Measurements from ENCODE around the gene AGBL4.

Gene AGBL4

GRCh38 chr1:48923116-48923515 lies 1100.6 kb downstream of the AGBL4 start:
- H3K9me3 ChIP-seq (ENCODE audit: control insufficient read depth, low read length): no peaks in the 10 kb centered on the region
- no peak overlapping the region for H2BK15ac ChIP-seq (ENCODE audit: low read depth, poor library complexity, severe bottlenecking)
- no peak overlapping the region for H3K18ac ChIP-seq (ENCODE audit: low read depth in 1 of 2, low read length in 2 of 2)
- H3K23ac ChIP-seq (ENCODE audit: low read length in 2 of 2): no peak overlapping the region
- no peak overlapping the region for H4K91ac ChIP-seq (ENCODE audit: low read length)
- no peak overlapping the region for H3K14ac ChIP-seq (ENCODE audit: low read length in 2 of 2)
- H3K9ac ChIP-seq (ENCODE audit: low read length): no peak overlapping the region
- no peaks in the 10 kb centered on the region for H3K79me1 ChIP-seq (replicated peaks; ENCODE audit: low read length, poor library complexity, severe bottlenecking)
- no peaks in the 10 kb centered on the region for H3K27me3 ChIP-seq (ENCODE audit: control insufficient read depth in 1 of 2, insufficient read depth in 1 of 2, low read length in 2 of 2)
- no peaks in the 10 kb centered on the region for H3K4me1 ChIP-seq (ENCODE audit: control insufficient read depth, insufficient read depth, low read depth, low read length)
- H2BK5ac ChIP-seq (ENCODE audit: low read depth, low read length, poor library complexity, severe bottlenecking): no peak overlapping the region
- H3K4me2 ChIP-seq (ENCODE audit: low read length, poor library complexity, severe bottlenecking): no peak overlapping the region
- H2BK12ac ChIP-seq (ENCODE audit: low read length in 2 of 2): no peak overlapping the region
- 83% methylated on average over 1 of the region's 1 CpG for WGBS
- no peak overlapping the region for H3K4me3 ChIP-seq (ENCODE audit: insufficient read depth in 1 of 2, low read depth in 1 of 2, low read length in 2 of 2)
- H3K36me3 ChIP-seq (ENCODE audit: control insufficient read depth in 1 of 2, insufficient read depth in 2 of 2, low read depth in 1 of 2, low read length in 2 of 2): no peaks in the 10 kb centered on the region
- no peak overlapping the region for H3K4ac ChIP-seq (ENCODE audit: low read depth in 1 of 2, low read length in 2 of 2)
- H4K8ac ChIP-seq (ENCODE audit: low read length): no peak overlapping the region
- H3K27ac ChIP-seq (ENCODE audit: low read length, poor library complexity, severe bottlenecking): no peak overlapping the region
- no peak overlapping the region for H2AFZ ChIP-seq (ENCODE audit: low read depth, low read length)
- no peak overlapping the region for H2AK5ac ChIP-seq (ENCODE audit: low read length, severe bottlenecking)
- no peak for DNase-seq
- H2BK120ac ChIP-seq (ENCODE audit: low read depth, low read length): no peak overlapping the region

GRCh38 chr1:48920851-48921250 lies 1102.9 kb downstream of the AGBL4 start:
- Histone ChIP-seq H2AK5ac (ENCODE audit: low read length, severe bottlenecking) (no peak overlapping the region), H2BK15ac (ENCODE audit: low read depth, poor library complexity, severe bottlenecking) (no peak overlapping the region), H3K27me3 (ENCODE audit: control insufficient read depth in 1 of 2, insufficient read depth in 1 of 2, low read length in 2 of 2) (no peaks in the 10 kb centered on the region), H4K8ac (ENCODE audit: low read length) (no peak overlapping the region), H3K27ac (ENCODE audit: low read length, poor library complexity, severe bottlenecking) (no peak overlapping the region), H4K91ac (ENCODE audit: low read length) (no peak overlapping the region), H2BK5ac (ENCODE audit: low read depth, low read length, poor library complexity, severe bottlenecking) (no peak overlapping the region), H3K4me3 (ENCODE audit: insufficient read depth in 1 of 2, low read depth in 1 of 2, low read length in 2 of 2) (no peak overlapping the region), H3K79me1 (replicated peaks; ENCODE audit: low read length, poor library complexity, severe bottlenecking) (no peaks in the 10 kb centered on the region), H3K4me1 (ENCODE audit: control insufficient read depth, insufficient read depth, low read depth, low read length) (no peaks in the 10 kb centered on the region), H3K9me3 (ENCODE audit: control insufficient read depth, low read length) (no peaks in the 10 kb centered on the region), H3K23ac (ENCODE audit: low read length in 2 of 2) (no peak overlapping the region), H3K14ac (ENCODE audit: low read length in 2 of 2) (no peak overlapping the region), H3K4ac (ENCODE audit: low read depth in 1 of 2, low read length in 2 of 2) (no peak overlapping the region), H2BK12ac (ENCODE audit: low read length in 2 of 2) (no peak overlapping the region), H2BK120ac (ENCODE audit: low read depth, low read length) (no peak overlapping the region), H3K9ac (ENCODE audit: low read length) (no peak overlapping the region), H3K36me3 (ENCODE audit: control insufficient read depth in 1 of 2, insufficient read depth in 2 of 2, low read depth in 1 of 2, low read length in 2 of 2) (no peaks in the 10 kb centered on the region), H3K18ac (ENCODE audit: low read depth in 1 of 2, low read length in 2 of 2) (no peak overlapping the region), H3K4me2 (ENCODE audit: low read length, poor library complexity, severe bottlenecking) (no peak overlapping the region), H2AFZ (ENCODE audit: low read depth, low read length) (no peak overlapping the region)
- WGBS: 87% methylated on average over 3 of the region's 3 CpGs
- DNase-seq: no peak

GRCh38 chr1:48917901-48918603 lies 1105.7 kb downstream of the AGBL4 start:
- no peak overlapping the region for H3K9ac ChIP-seq (ENCODE audit: low read length)
- H2AK5ac ChIP-seq (ENCODE audit: low read length, severe bottlenecking): no peak overlapping the region
- no peak overlapping the region for H2BK5ac ChIP-seq (ENCODE audit: low read depth, low read length, poor library complexity, severe bottlenecking)
- no peak overlapping the region for H4K8ac ChIP-seq (ENCODE audit: low read length)
- no peak overlapping the region for H3K4me3 ChIP-seq (ENCODE audit: insufficient read depth in 1 of 2, low read depth in 1 of 2, low read length in 2 of 2)
- no peak overlapping the region for H2BK120ac ChIP-seq (ENCODE audit: low read depth, low read length)
- H2BK12ac ChIP-seq (ENCODE audit: low read length in 2 of 2): no peak overlapping the region
- no peaks in the 10 kb centered on the region for H3K79me1 ChIP-seq (replicated peaks; ENCODE audit: low read length, poor library complexity, severe bottlenecking)
- H3K27ac ChIP-seq (ENCODE audit: low read length, poor library complexity, severe bottlenecking): no peak overlapping the region
- no peaks in the 10 kb centered on the region for H3K36me3 ChIP-seq (ENCODE audit: control insufficient read depth in 1 of 2, insufficient read depth in 2 of 2, low read depth in 1 of 2, low read length in 2 of 2)
- H3K4ac ChIP-seq (ENCODE audit: low read depth in 1 of 2, low read length in 2 of 2): no peak overlapping the region
- no peaks in the 10 kb centered on the region for H3K9me3 ChIP-seq (ENCODE audit: control insufficient read depth, low read length)
- no peaks in the 10 kb centered on the region for H3K27me3 ChIP-seq (ENCODE audit: control insufficient read depth in 1 of 2, insufficient read depth in 1 of 2, low read length in 2 of 2)
- WGBS: 73% methylated on average over 8 of the region's 8 CpGs
- H3K4me2 ChIP-seq (ENCODE audit: low read length, poor library complexity, severe bottlenecking): no peak overlapping the region
- no peak overlapping the region for H2AFZ ChIP-seq (ENCODE audit: low read depth, low read length)
- H3K4me1 ChIP-seq (ENCODE audit: control insufficient read depth, insufficient read depth, low read depth, low read length): no peaks in the 10 kb centered on the region
- no peak overlapping the region for H3K14ac ChIP-seq (ENCODE audit: low read length in 2 of 2)
- DNase-seq: no peak
- no peak overlapping the region for H4K91ac ChIP-seq (ENCODE audit: low read length)
- no peak overlapping the region for H3K18ac ChIP-seq (ENCODE audit: low read depth in 1 of 2, low read length in 2 of 2)
- H2BK15ac ChIP-seq (ENCODE audit: low read depth, poor library complexity, severe bottlenecking): no peak overlapping the region
- H3K23ac ChIP-seq (ENCODE audit: low read length in 2 of 2): no peak overlapping the region

- no peaks in the 10 kb centered on the region for H3K27me3 ChIP-seq (ENCODE audit: control insufficient read depth in 1 of 2, insufficient read depth in 1 of 2, low read length in 2 of 2)
- no CpG with 5 or more reads among the region's 2 CpGs for WGBS
- H3K23ac ChIP-seq (ENCODE audit: low read length in 2 of 2): no peak overlapping the region
- no peak overlapping the region for H2BK12ac ChIP-seq (ENCODE audit: low read length in 2 of 2)
- H3K36me3 ChIP-seq (ENCODE audit: control insufficient read depth in 1 of 2, insufficient read depth in 2 of 2, low read depth in 1 of 2, low read length in 2 of 2): no peaks in the 10 kb centered on the region
- no peak overlapping the region for H3K14ac ChIP-seq (ENCODE audit: low read length in 2 of 2)
- no peak overlapping the region for H3K27ac ChIP-seq (ENCODE audit: low read length, poor library complexity, severe bottlenecking)
- no peak overlapping the region for H3K4ac ChIP-seq (ENCODE audit: low read depth in 1 of 2, low read length in 2 of 2)
- H2AK5ac ChIP-seq (ENCODE audit: low read length, severe bottlenecking): no peak overlapping the region
- no peak overlapping the region for H4K91ac ChIP-seq (ENCODE audit: low read length)
- no peak overlapping the region for H3K4me3 ChIP-seq (ENCODE audit: insufficient read depth in 1 of 2, low read depth in 1 of 2, low read length in 2 of 2)
- H2BK15ac ChIP-seq (ENCODE audit: low read depth, poor library complexity, severe bottlenecking): no peak overlapping the region
- H4K8ac ChIP-seq (ENCODE audit: low read length): no peak overlapping the region
- no peak overlapping the region for H3K4me2 ChIP-seq (ENCODE audit: low read length, poor library complexity, severe bottlenecking)
- no peak overlapping the region for H2BK120ac ChIP-seq (ENCODE audit: low read depth, low read length)
- no peak overlapping the region for H3K18ac ChIP-seq (ENCODE audit: low read depth in 1 of 2, low read length in 2 of 2)
- H3K9ac ChIP-seq (ENCODE audit: low read length): no peak overlapping the region
- H3K4me1 ChIP-seq (ENCODE audit: control insufficient read depth, insufficient read depth, low read depth, low read length): no peaks in the 10 kb centered on the region
- no peak for DNase-seq
- H2AFZ ChIP-seq (ENCODE audit: low read depth, low read length): no peak overlapping the region
- no peaks in the 10 kb centered on the region for H3K79me1 ChIP-seq (replicated peaks; ENCODE audit: low read length, poor library complexity, severe bottlenecking)
- no peaks in the 10 kb centered on the region for H3K9me3 ChIP-seq (ENCODE audit: control insufficient read depth, low read length)
- H2BK5ac ChIP-seq (ENCODE audit: low read depth, low read length, poor library complexity, severe bottlenecking): no peak overlapping the region
Observed at GRCh38 chr1:48917070-48917454, 1106.7 kb downstream of the AGBL4 start.

Measured in mesenchymal stem cell (in vitro differentiated cells and primary cell).